Measurements from ENCODE around the gene NAMPT. TPM values are rescaled to one million over a fixed set of nuclear protein-coding genes. Genes with fewer than 3 reads are reported as not detected.

The NAMPT gene
- polyA plus RNA-seq, 3 donors, result 71.3 to 358 (median 133) TPM

DNA sequence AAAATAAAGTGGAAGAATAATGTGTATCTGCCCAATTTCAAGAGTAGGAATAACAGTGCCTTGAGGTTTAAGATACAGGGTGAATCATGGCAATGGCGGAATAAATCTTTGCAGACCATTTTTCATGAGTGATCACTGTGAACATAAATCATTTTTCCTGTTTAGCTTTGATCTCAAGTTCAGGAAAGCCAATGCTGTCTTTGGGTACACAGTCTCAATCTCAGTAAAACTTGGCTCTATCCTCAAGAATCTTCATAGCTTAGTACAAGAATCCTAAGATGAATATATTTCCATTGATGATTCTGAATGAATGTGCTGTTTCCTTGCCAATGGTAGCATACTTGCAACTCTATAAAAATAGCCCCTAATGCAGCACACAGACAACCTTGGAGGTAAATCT lies 6.8 kb downstream of the NAMPT start:
- intact Hi-C loops (cut with micrococcal nuclease), result no loop called here
- H3K27me3 Mint-ChIP-seq (ENCODE audit: low read depth in 3 of 3), result peaks cover 0 to 4% (median 1%) of the 10 kb centered on the region in 3 donors
- no peak overlapping the region for H3K9ac ChIP-seq (ENCODE audit: insufficient read depth, low read length, poor library complexity, severe bottlenecking)
- peaks cover 10 to 27% of the 10 kb centered on the region in 2 donors for H3K4me1 ChIP-seq (ENCODE audit: control insufficient read depth in 1 of 2, insufficient read depth in 2 of 2, low read length in 2 of 2)
- H3K36me3 Mint-ChIP-seq, result peaks cover 92 to 96% of the 10 kb centered on the region in 2 donors
- H2AFZ ChIP-seq (ENCODE audit: insufficient read depth, low read depth, low read length, poor library complexity, severe bottlenecking), result no peak overlapping the region
- H3K27me3 ChIP-seq (ENCODE audit: control insufficient read depth in 2 of 2, insufficient read depth in 2 of 2, low read length in 2 of 2), result no peaks in the 10 kb centered on the region
- H3K4me2 ChIP-seq (replicated peaks; ENCODE audit: extremely low read depth, low read length, poor library complexity, severe bottlenecking), result peak overlapping the region; percentile 28
- WGBS (ENCODE audit: insufficient coverage), result no CpG with 5 or more reads among the region's 1 CpG
- peaks cover 100% of the 10 kb centered on the region for H4K20me1 ChIP-seq (ENCODE audit: insufficient read depth, low read length)
- H3K4me3 ChIP-seq (replicated peaks in 1 of 3; ENCODE audit: low read depth in 2 of 3, low read length in 3 of 3), result no peak overlapping the region
- TF ChIP-seq, protein P1, sequence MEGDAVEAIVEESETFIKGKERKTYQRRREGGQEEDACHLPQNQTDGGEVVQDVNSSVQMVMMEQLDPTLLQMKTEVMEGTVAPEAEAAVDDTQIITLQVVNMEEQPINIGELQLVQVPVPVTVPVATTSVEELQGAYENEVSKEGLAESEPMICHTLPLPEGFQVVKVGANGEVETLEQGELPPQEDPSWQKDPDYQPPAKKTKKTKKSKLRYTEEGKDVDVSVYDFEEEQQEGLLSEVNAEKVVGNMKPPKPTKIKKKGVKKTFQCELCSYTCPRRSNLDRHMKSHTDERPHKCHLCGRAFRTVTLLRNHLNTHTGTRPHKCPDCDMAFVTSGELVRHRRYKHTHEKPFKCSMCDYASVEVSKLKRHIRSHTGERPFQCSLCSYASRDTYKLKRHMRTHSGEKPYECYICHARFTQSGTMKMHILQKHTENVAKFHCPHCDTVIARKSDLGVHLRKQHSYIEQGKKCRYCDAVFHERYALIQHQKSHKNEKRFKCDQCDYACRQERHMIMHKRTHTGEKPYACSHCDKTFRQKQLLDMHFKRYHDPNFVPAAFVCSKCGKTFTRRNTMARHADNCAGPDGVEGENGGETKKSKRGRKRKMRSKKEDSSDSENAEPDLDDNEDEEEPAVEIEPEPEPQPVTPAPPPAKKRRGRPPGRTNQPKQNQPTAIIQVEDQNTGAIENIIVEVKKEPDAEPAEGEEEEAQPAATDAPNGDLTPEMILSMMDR (IDR thresholded peaks at IDR 0.05), result no peak
- H3K27ac ChIP-seq (ENCODE audit: low read depth in 1 of 2, low read length in 2 of 2), result no peak overlapping the region
- peaks cover 33% of the 10 kb centered on the region for H3K79me2 ChIP-seq (ENCODE audit: insufficient read depth, low read length)
- peak overlapping the region in 2 of 7 donors; percentile 15 to 42 for H3K27ac Mint-ChIP-seq
- H3K4me1 Mint-ChIP-seq, result peaks cover 37% of the 10 kb centered on the region
- H3K36me3 ChIP-seq (replicated peaks in 1 of 2; ENCODE audit: control insufficient read depth in 1 of 2, insufficient read depth in 2 of 2, low read length in 2 of 2), result peaks cover 22 to 77% of the 10 kb centered on the region in 2 donors
- no peaks in the 10 kb centered on the region for H3K9me3 ChIP-seq (replicated peaks in 1 of 2; ENCODE audit: control insufficient read depth in 1 of 2, insufficient read depth in 1 of 2, low read length in 2 of 2)
- H3K9me3 Mint-ChIP-seq, result no peaks in the 10 kb centered on the region
- no peak overlapping the region for H3K4me3 Mint-ChIP-seq
- DNase-seq, result no peak

DNA sequence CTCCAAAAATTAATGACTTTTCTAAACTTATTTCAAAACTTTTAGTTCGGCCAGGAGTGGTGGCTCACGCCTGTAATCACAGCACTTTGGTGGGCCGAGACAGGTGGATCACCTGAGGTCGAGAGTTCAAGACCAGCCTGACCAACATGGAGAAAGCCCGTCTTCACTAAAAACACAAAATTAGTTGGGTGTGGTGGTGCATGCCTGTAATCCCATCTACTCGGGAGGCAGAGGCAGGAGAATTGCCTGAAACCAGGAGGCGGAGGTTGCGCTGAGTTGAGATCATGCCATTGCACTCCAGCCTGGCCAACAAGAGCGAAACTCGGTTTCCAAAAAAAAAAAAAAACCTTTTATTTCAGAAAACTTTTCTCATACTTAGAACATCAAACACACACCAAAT lies 8.3 kb downstream of the NAMPT start:
- WGBS (ENCODE audit: insufficient coverage), result 98% methylated on average over 6 of the region's 10 CpGs
- no peak overlapping the region for H2AFZ ChIP-seq (ENCODE audit: insufficient read depth, low read depth, low read length, poor library complexity, severe bottlenecking)
- H3K4me2 ChIP-seq (replicated peaks; ENCODE audit: extremely low read depth, low read length, poor library complexity, severe bottlenecking), result no peak overlapping the region
- H3K9me3 ChIP-seq (replicated peaks in 1 of 2; ENCODE audit: control insufficient read depth in 1 of 2, insufficient read depth in 1 of 2, low read length in 2 of 2), result no peaks in the 10 kb centered on the region
- no peaks in the 10 kb centered on the region for H3K9me3 Mint-ChIP-seq
- H3K4me3 Mint-ChIP-seq, result peak overlapping the region in 1 of 2 donors; percentile 27
- TF ChIP-seq, protein P1 (IDR thresholded peaks at IDR 0.05), result no peak
- H3K4me3 ChIP-seq (replicated peaks in 1 of 3; ENCODE audit: low read depth in 2 of 3, low read length in 3 of 3), result no peak overlapping the region
- H3K79me2 ChIP-seq (ENCODE audit: insufficient read depth, low read length), result peaks cover 19% of the 10 kb centered on the region
- H3K27ac Mint-ChIP-seq, result peak overlapping the region in 1 of 7 donors; percentile 24
- no peaks in the 10 kb centered on the region for H3K27me3 ChIP-seq (ENCODE audit: control insufficient read depth in 2 of 2, insufficient read depth in 2 of 2, low read length in 2 of 2)
- no peak for DNase-seq
- H3K27ac ChIP-seq (ENCODE audit: low read depth in 1 of 2, low read length in 2 of 2), result no peak overlapping the region
- intact Hi-C loops (cut with micrococcal nuclease), result no loop called here
- H3K4me1 Mint-ChIP-seq, result peaks cover 30% of the 10 kb centered on the region
- peaks cover 36 to 90% of the 10 kb centered on the region in 2 donors for H3K36me3 ChIP-seq (replicated peaks in 1 of 2; ENCODE audit: control insufficient read depth in 1 of 2, insufficient read depth in 2 of 2, low read length in 2 of 2)
- peaks cover 92 to 98% of the 10 kb centered on the region in 2 donors for H3K36me3 Mint-ChIP-seq
- H3K9ac ChIP-seq (ENCODE audit: insufficient read depth, low read length, poor library complexity, severe bottlenecking), result no peak overlapping the region
- peaks cover 0 to 4% (median 1%) of the 10 kb centered on the region in 3 donors for H3K27me3 Mint-ChIP-seq (ENCODE audit: low read depth in 3 of 3)
- peaks cover 0 to 12% of the 10 kb centered on the region in 2 donors for H3K4me1 ChIP-seq (ENCODE audit: control insufficient read depth in 1 of 2, insufficient read depth in 2 of 2, low read length in 2 of 2)
- peaks cover 100% of the 10 kb centered on the region for H4K20me1 ChIP-seq (ENCODE audit: insufficient read depth, low read length)

Measured in CD14-positive monocyte (primary cell).